RWPE2 (cell line): ENCODE measurements around the gene GID4.
A peak's percentile ranks its signal among the peaks of the same experiment; 100 is the strongest.

Source experiments
- ATAC-seq: fragments of 200-7000 bp; cut with Tn5 transposase; 3 replicates; pipeline ENCODE4 v1.9.1; 2021; ENCODE audit warnings: low read depth
- DNase-seq: peaks from one replicate; pipeline ENCODE4 v3.0.0-alpha.2; 2020; ENCODE audit warnings: low spot score
- H3K27ac ChIP-seq: fragments of 450-650 bp; 2 replicates; pipeline ENCODE4 v1.5.1; 2017; ENCODE audit warnings: mild to moderate bottlenecking; ENCODE audit not compliant: poor library complexity, severe bottlenecking
- H3K27me3 ChIP-seq: fragments of 250-450 bp; sonication (Bioruptor Pico); 2 replicates; pipeline ENCODE4 v1.5.1; 2021; ENCODE audit warnings: mild to moderate bottlenecking, moderate library complexity; ENCODE audit not compliant: insufficient read depth, poor library complexity, severe bottlenecking
- H3K36me3 ChIP-seq: fragments of 250-450 bp; sonication (Bioruptor Pico); 2 replicates; pipeline ENCODE4 v1.5.1; 2020; ENCODE audit warnings: low read depth, mild to moderate bottlenecking, moderate library complexity
- H3K4me1 ChIP-seq: fragments of 250-450 bp; sonication (Bioruptor Pico); 2 replicates; pipeline ENCODE4 v1.5.1; 2021; ENCODE audit warnings: mild to moderate bottlenecking, moderate library complexity; ENCODE audit not compliant: insufficient read depth, poor library complexity, severe bottlenecking
- H3K4me3 ChIP-seq: fragments of 250-450 bp; sonication (Bioruptor Pico); 2 replicates; pipeline ENCODE4 v1.5.1; 2021; ENCODE audit warnings: mild to moderate bottlenecking, moderate library complexity; ENCODE audit not compliant: severe bottlenecking
- H3K9me3 ChIP-seq: fragments of 250-450 bp; sonication (Bioruptor Pico); 2 replicates; pipeline ENCODE4 v1.5.1; 2021; ENCODE audit warnings: mild to moderate bottlenecking, moderate library complexity; ENCODE audit not compliant: severe bottlenecking
- CTCF ChIP-seq: fragments of 450-650 bp; IDR thresholded peaks from one replicate; pipeline ENCODE4 v1.5.1; 2017; ENCODE audit warnings: mild to moderate bottlenecking, moderate library complexity; ENCODE audit not compliant: poor library complexity, severe bottlenecking

Gene GID4

GRCh38 chr17:18027280-18027679 is 11.9 kb upstream of the GID4 start:
- no peak overlapping the region for H3K27ac ChIP-seq
- H3K36me3 ChIP-seq: peaks cover 14% of the 10 kb centered on the region
- H3K27me3 ChIP-seq: no peaks in the 10 kb centered on the region
- H3K4me3 ChIP-seq: no peak overlapping the region
- ATAC-seq (no peak), DNase-seq (no peak)
- peaks cover 23% of the 10 kb centered on the region for H3K4me1 ChIP-seq
- H3K9me3 ChIP-seq: no peaks in the 10 kb centered on the region
- TF ChIP-seq CTCF: no peak

- ATAC-seq: no peak
- H3K4me3 ChIP-seq: no peak overlapping the region
- no peak for DNase-seq
- H3K9me3 ChIP-seq: no peaks in the 10 kb centered on the region
- peaks cover 14% of the 10 kb centered on the region for H3K36me3 ChIP-seq
- H3K27me3 ChIP-seq: no peaks in the 10 kb centered on the region
- TF ChIP-seq CTCF: no peak
- H3K4me1 ChIP-seq: peaks cover 23% of the 10 kb centered on the region
- H3K27ac ChIP-seq: no peak overlapping the region
Measured at GRCh38 chr17:18028114-18028951, 10.9 kb upstream of the GID4 start.

DNA sequence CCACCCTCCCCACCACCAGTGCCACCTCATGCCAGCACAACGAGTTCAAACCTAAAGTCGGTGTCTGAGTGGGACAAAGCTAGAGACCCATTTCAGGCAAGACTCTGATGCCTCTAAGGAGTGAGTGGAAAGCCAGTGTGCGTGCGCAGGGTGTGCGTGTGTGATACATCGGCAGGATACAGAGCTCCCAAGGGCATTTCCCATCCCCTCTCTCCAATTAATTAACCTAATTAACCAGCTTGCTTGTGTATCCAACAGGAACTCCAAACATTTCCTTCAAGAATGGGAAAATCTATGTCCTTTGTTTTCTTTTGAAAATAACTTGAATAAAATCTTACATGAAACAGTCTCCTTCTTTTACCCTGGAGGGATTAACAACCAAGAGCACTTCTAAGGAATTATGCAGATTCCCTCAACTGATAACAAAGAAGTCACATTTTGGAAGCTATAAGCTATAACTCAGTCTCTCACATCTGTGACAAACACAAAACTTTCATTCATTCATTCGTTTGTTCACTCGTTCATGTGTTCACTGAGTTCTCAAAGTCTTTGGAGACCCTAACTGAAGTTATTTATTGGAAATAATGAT is 10.2 kb upstream of the GID4 start:
- no peaks in the 10 kb centered on the region for H3K9me3 ChIP-seq
- H3K27ac ChIP-seq: no peak overlapping the region
- H3K4me3 ChIP-seq: no peak overlapping the region
- TF ChIP-seq CTCF: no peak
- H3K27me3 ChIP-seq: no peaks in the 10 kb centered on the region
- ATAC-seq (no peak), DNase-seq (no peak)
- peaks cover 14% of the 10 kb centered on the region for H3K36me3 ChIP-seq
- peaks cover 23% of the 10 kb centered on the region for H3K4me1 ChIP-seq

- Histone ChIP-seq H3K4me1 (peaks cover 6% of the 10 kb centered on the region), H3K27me3 (no peaks in the 10 kb centered on the region), H3K4me3 (no peak overlapping the region), H3K36me3 (peaks cover 8% of the 10 kb centered on the region), H3K9me3 (no peaks in the 10 kb centered on the region), H3K27ac (peak overlapping the region; percentile 50)
- no peak for DNase-seq
- ATAC-seq: peak; percentile 52; the same call in 2 of the 3 replicates
- no peak for TF ChIP-seq CTCF
Measured at GRCh38 chr17:18031955-18032354, 7.3 kb upstream of the GID4 start.
